Measurements from ENCODE around the gene LDB2. TPM values are rescaled to one million over a fixed set of nuclear protein-coding genes. Genes with fewer than 3 reads are reported as not detected.

Gene LDB2
- total RNA-seq, 1 donor: 18.8 TPM

GRCh38 chr4:16908377-16909021 is 10.1 kb upstream of the LDB2 start:
- no peak for TF ChIP-seq CTCF (IDR thresholded peaks at IDR 0.05; ENCODE audit: extremely low read depth, low read depth, low read length)
- DNase-seq (ENCODE audit: insufficient read length, low spot score, missing footprints): no peak
- H3K4me1 ChIP-seq (ENCODE audit: insufficient read depth, low read length): no peaks in the 10 kb centered on the region
- H3K79me2 ChIP-seq (ENCODE audit: insufficient read depth, low read length): no peaks in the 10 kb centered on the region
- H4K20me1 ChIP-seq (ENCODE audit: insufficient read depth, low read length): no peaks in the 10 kb centered on the region
- no peaks in the 10 kb centered on the region for H3K36me3 ChIP-seq (ENCODE audit: insufficient read depth, low read length)
- no peak overlapping the region for H3K27ac ChIP-seq (ENCODE audit: low read depth, low read length)
- no peak overlapping the region for H2AFZ ChIP-seq (ENCODE audit: low read length)
- peak overlapping the region; percentile 16 for H3K4me2 ChIP-seq (ENCODE audit: insufficient read depth, low read length)
- no peaks in the 10 kb centered on the region for H3K9me3 ChIP-seq (ENCODE audit: low read depth, low read length)
- no peak overlapping the region for H3K4me3 ChIP-seq (ENCODE audit: insufficient read depth, low read length)
- no peaks in the 10 kb centered on the region for H3K27me3 ChIP-seq (ENCODE audit: insufficient read depth, low read length)

- H2AFZ ChIP-seq (ENCODE audit: low read length): no peak overlapping the region
- H3K4me1 ChIP-seq (ENCODE audit: insufficient read depth, low read length): peaks cover 21% of the 10 kb centered on the region
- no peaks in the 10 kb centered on the region for H3K36me3 ChIP-seq (ENCODE audit: insufficient read depth, low read length)
- no peak overlapping the region for H3K27ac ChIP-seq (ENCODE audit: low read depth, low read length)
- H3K4me3 ChIP-seq (ENCODE audit: insufficient read depth, low read length): no peak overlapping the region
- no peak overlapping the region for H3K4me2 ChIP-seq (ENCODE audit: insufficient read depth, low read length)
- TF ChIP-seq CTCF (IDR thresholded peaks at IDR 0.05; ENCODE audit: extremely low read depth, low read depth, low read length): no peak
- peaks cover 23% of the 10 kb centered on the region for H3K79me2 ChIP-seq (ENCODE audit: insufficient read depth, low read length)
- no peaks in the 10 kb centered on the region for H4K20me1 ChIP-seq (ENCODE audit: insufficient read depth, low read length)
- H3K9me3 ChIP-seq (ENCODE audit: low read depth, low read length): no peaks in the 10 kb centered on the region
- no peak for DNase-seq (ENCODE audit: insufficient read length, low spot score, missing footprints)
- H3K27me3 ChIP-seq (ENCODE audit: insufficient read depth, low read length): no peaks in the 10 kb centered on the region
These were observed 1.9 kb upstream of the LDB2 start for GRCh38 chr4:16900325-16900724.

- Histone ChIP-seq H3K4me3 (ENCODE audit: insufficient read depth, low read length) (peak overlapping the region; percentile 79), H2AFZ (ENCODE audit: low read length) (peak overlapping the region; percentile 81), H3K4me2 (ENCODE audit: insufficient read depth, low read length) (peak overlapping the region; percentile 94), H3K4me1 (ENCODE audit: insufficient read depth, low read length) (peaks cover 47% of the 10 kb centered on the region), H3K27ac (ENCODE audit: low read depth, low read length) (peak overlapping the region; percentile 78), H3K36me3 (ENCODE audit: insufficient read depth, low read length) (no peaks in the 10 kb centered on the region), H4K20me1 (ENCODE audit: insufficient read depth, low read length) (no peaks in the 10 kb centered on the region), H3K9me3 (ENCODE audit: low read depth, low read length) (no peaks in the 10 kb centered on the region), H3K79me2 (ENCODE audit: insufficient read depth, low read length) (peaks cover 53% of the 10 kb centered on the region), H3K27me3 (ENCODE audit: insufficient read depth, low read length) (no peaks in the 10 kb centered on the region)
- TF ChIP-seq CTCF (IDR thresholded peaks at IDR 0.05; ENCODE audit: extremely low read depth, low read depth, low read length): no peak
- DNase-seq (ENCODE audit: insufficient read length, low spot score, missing footprints): no peak
These were observed 1.3 kb downstream of the LDB2 start for GRCh38 chr4:16896881-16897750.

- H3K27me3 ChIP-seq (ENCODE audit: insufficient read depth, low read length): no peaks in the 10 kb centered on the region
- peak overlapping the region; percentile 80 for H3K27ac ChIP-seq (ENCODE audit: low read depth, low read length)
- peaks cover 77% of the 10 kb centered on the region for H3K79me2 ChIP-seq (ENCODE audit: insufficient read depth, low read length)
- DNase-seq (ENCODE audit: insufficient read length, low spot score, missing footprints): no peak
- H3K4me3 ChIP-seq (ENCODE audit: insufficient read depth, low read length): peak overlapping the region; percentile 29
- no peak for TF ChIP-seq CTCF (IDR thresholded peaks at IDR 0.05; ENCODE audit: extremely low read depth, low read depth, low read length)
- no peak overlapping the region for H2AFZ ChIP-seq (ENCODE audit: low read length)
- no peaks in the 10 kb centered on the region for H3K9me3 ChIP-seq (ENCODE audit: low read depth, low read length)
- no peaks in the 10 kb centered on the region for H4K20me1 ChIP-seq (ENCODE audit: insufficient read depth, low read length)
- H3K4me1 ChIP-seq (ENCODE audit: insufficient read depth, low read length): peaks cover 46% of the 10 kb centered on the region
- H3K4me2 ChIP-seq (ENCODE audit: insufficient read depth, low read length): peak overlapping the region; percentile 76
- no peaks in the 10 kb centered on the region for H3K36me3 ChIP-seq (ENCODE audit: insufficient read depth, low read length)
These were observed 4.0 kb downstream of the LDB2 start for GRCh38 chr4:16894406-16894805.

Data from osteoblast (primary cell).